Ascending aorta (tissue), 2 donors: ENCODE data around the gene PAGR1. TPM values are rescaled to one million over a fixed set of nuclear protein-coding genes. Genes with fewer than 3 reads are reported as not detected.

Experiments used
- DNase-seq, 2 donors: peaks; one replicate each; pipeline ENCODE4 v3.0.0-alpha.2; 2019; ENCODE audit warnings: low spot score in 2 of 2
- H3K27ac ChIP-seq, 2 donors: fragments of 200-600 bp; sonication (generic); one replicate each; pipeline ENCODE4 v1.5.1; 2016 to 2017; ENCODE audit warnings: mild to moderate bottlenecking in 1 of 2
- H3K27me3 ChIP-seq: fragments of 200-600 bp; sonication (generic); one replicate; pipeline ENCODE4 v1.5.1; 2017
- H3K36me3 ChIP-seq, 2 donors: fragments of 200-600 bp; sonication (generic); one replicate each; pipeline ENCODE4 v1.5.1; 2016
- H3K4me1 ChIP-seq, 2 donors: fragments of 200-600 bp; sonication (generic); one replicate each; pipeline ENCODE4 v1.5.1; 2016 to 2017; ENCODE audit warnings: mild to moderate bottlenecking in 1 of 2
- H3K4me3 ChIP-seq, 2 donors: fragments of 200-600 bp; sonication (generic); one replicate each; pipeline ENCODE4 v1.5.1; 2016 to 2017; ENCODE audit warnings: mild to moderate bottlenecking in 1 of 2
- H3K9me3 ChIP-seq, 2 donors: fragments of 200-600 bp; sonication (generic); one replicate each; pipeline ENCODE4 v1.5.1; 2016
- intact Hi-C: fragments of 100-400 bp; cut with DNase I; formaldehyde crosslinking; loops from one replicate; pipeline ENCODE4 v1.15.1; 2023
- total RNA-seq: library from RNA; depleted of rRNA; stranded (reverse); fragments of >200 nt; gene quantifications from one replicate; pipeline ENCODE4 v1.1.0, GENCODE V29; 2016
- TF ChIP-seq, protein P1 (sequence below), 3 experiments: fragments of 200-600 bp in 2 of 3; fragments of 450-650 bp in 1 of 3; sonication (generic) in 2 of 3; IDR thresholded peaks; one replicate each; pipeline ENCODE4 v1.5.1; 2016 to 2019; ENCODE audit warnings: antibody characterized with exemption in 3 of 3, mild to moderate bottlenecking in 1 of 3, moderate library complexity in 1 of 3

PAGR1 gene
- total RNA-seq, 1 donor from 2014 or later: 54.3 TPM

DNA sequence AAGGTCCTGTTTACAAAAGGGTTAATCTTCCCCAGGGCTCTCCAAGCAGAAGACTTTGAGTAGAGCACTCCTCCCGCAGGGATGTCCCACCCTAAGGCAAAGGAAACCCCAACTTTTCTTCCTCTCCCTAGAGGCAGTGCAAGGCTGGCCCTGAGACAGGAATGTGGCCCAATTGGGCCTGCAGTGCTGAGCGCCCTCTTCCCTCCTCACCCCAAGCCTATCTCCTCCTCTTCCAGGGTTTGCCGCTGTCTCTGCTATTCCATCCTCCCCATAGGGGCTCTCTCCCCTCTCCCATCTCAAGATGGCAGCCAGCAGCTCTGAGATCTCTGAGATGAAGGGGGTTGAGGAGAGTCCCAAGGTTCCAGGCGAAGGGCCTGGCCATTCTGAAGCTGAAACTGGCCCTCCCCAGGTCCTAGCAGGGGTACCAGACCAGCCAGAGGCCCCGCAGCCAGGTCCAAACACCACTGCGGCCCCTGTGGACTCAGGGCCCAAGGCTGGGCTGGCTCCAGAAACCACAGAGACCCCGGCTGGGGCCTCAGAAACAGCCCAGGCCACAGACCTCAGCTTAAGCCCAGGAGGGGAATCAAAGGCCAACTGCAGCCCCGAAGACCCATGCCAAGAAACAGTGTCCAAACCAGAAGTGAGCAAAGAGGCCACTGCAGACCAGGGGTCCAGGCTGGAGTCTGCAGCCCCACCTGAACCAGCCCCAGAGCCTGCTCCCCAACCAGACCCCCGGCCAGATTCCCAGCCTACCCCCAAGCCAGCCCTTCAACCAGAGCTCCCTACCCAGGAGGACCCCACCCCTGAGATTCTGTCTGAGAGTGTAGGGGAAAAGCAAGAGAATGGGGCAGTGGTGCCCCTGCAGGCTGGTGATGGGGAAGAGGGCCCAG is 3.0 kb upstream of the PAGR1 start:
- H3K4me1 ChIP-seq: peaks cover 15 to 64% of the 10 kb centered on the region in 2 donors
- intact Hi-C loops: loop anchor here (10.0 kb wide), 1 partner anchor 562 kb away; the partner anchor contains the start of genes MYL11 and TBC1D10B
- DNase-seq: no peak

DNA sequence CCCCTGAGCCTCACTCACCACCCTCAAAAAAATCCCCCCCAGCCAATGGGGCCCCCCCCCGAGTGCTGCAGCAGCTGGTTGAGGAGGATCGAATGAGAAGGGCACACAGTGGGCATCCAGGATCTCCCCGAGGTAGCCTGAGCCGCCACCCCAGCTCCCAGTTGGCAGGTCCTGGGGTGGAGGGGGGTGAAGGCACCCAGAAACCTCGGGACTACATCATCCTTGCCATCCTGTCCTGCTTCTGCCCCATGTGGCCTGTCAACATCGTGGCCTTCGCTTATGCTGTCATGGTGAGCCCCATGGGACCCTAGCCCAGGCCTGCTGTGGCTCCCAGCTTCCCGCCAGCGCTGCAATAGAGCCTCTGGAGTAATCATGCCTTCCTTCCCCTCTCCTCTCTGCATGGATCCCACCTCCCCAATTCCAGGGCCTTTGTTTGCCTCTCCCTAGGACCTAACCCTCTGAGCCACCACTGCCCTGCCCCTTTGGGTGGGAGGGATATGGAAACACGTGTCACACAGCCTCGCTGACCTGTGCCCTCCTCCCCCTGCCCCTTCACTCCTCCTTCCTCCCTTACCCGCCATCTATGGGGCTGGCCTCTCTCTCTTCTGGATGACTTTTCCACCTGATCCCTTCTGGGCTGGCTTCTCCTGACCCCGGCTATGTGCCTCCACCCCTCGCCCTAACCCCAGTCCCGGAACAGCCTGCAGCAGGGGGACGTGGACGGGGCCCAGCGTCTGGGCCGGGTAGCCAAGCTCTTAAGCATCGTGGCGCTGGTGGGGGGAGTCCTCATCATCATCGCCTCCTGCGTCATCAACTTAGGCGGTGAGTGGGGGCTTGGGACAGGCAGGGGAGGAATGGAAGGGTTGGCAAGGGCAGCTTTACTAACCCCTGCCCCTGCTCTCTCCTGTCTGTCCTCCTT is 2.0 kb upstream of the PAGR1 start:
- Histone ChIP-seq H3K4me3 (peak overlapping the region in 1 of 2 donors; percentile 70), H3K4me1 (peaks cover 10 to 56% of the 10 kb centered on the region in 2 donors), H3K27ac (peak overlapping the region; percentile 88 to 94), H3K9me3 (no peaks in the 10 kb centered on the region), H3K27me3 (no peaks in the 10 kb centered on the region), H3K36me3 (peaks cover 13 to 26% of the 10 kb centered on the region in 2 donors)
- intact Hi-C loops: loop anchor here (10.0 kb wide), 1 partner anchor 561 kb away; the partner anchor contains the start of genes MYL11 and TBC1D10B
- TF ChIP-seq, protein P1, sequence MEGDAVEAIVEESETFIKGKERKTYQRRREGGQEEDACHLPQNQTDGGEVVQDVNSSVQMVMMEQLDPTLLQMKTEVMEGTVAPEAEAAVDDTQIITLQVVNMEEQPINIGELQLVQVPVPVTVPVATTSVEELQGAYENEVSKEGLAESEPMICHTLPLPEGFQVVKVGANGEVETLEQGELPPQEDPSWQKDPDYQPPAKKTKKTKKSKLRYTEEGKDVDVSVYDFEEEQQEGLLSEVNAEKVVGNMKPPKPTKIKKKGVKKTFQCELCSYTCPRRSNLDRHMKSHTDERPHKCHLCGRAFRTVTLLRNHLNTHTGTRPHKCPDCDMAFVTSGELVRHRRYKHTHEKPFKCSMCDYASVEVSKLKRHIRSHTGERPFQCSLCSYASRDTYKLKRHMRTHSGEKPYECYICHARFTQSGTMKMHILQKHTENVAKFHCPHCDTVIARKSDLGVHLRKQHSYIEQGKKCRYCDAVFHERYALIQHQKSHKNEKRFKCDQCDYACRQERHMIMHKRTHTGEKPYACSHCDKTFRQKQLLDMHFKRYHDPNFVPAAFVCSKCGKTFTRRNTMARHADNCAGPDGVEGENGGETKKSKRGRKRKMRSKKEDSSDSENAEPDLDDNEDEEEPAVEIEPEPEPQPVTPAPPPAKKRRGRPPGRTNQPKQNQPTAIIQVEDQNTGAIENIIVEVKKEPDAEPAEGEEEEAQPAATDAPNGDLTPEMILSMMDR (IDR thresholded peaks at IDR 0.05): no peak
- DNase-seq: no peak

More for the DNA sequence above, 3.0 kb upstream of the PAGR1 start:
- Histone ChIP-seq H3K27me3 (no peaks in the 10 kb centered on the region), H3K27ac (peak overlapping the region; percentile 88 to 94), H3K9me3 (no peaks in the 10 kb centered on the region), H3K36me3 (peaks cover 14 to 21% of the 10 kb centered on the region in 2 donors), H3K4me3 (peak overlapping the region; percentile 66 to 70)
- TF ChIP-seq, protein P1 (IDR thresholded peaks at IDR 0.05): no peak

DNA sequence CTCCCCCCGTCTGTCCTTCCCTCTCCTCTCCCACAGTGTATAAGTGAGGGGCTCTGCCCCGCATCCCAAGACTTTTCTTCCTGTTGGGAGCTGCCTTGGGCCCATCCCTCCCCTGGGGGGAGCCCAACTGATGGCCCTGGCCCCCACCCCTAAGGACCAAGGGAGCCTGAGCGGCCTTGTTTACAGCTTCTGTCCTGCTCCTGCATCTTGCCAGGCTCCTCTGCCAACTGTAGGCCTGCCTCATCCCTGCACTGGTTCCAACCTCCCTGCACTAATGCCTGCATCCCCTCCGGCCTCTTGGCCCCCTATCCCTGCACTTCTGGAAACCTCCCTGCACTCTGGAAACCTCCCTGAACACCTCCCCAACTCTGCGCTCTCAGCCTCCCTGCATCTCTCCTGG is 1.4 kb upstream of the PAGR1 start:
- peaks cover 6 to 26% of the 10 kb centered on the region in 2 donors for H3K36me3 ChIP-seq
- intact Hi-C loops: loop anchor here (10.0 kb wide), 1 partner anchor 560 kb away; the partner anchor contains the start of genes MYL11 and TBC1D10B
- H3K4me3 ChIP-seq: peak overlapping the region in 1 of 2 donors; percentile 70
- no peaks in the 10 kb centered on the region for H3K9me3 ChIP-seq
- peak overlapping the region; percentile 88 to 94 for H3K27ac ChIP-seq
- no peaks in the 10 kb centered on the region for H3K27me3 ChIP-seq
- H3K4me1 ChIP-seq: peaks cover 3 to 51% of the 10 kb centered on the region in 2 donors
- TF ChIP-seq, protein P1 (IDR thresholded peaks at IDR 0.05): no peak
- no peak for DNase-seq

DNA sequence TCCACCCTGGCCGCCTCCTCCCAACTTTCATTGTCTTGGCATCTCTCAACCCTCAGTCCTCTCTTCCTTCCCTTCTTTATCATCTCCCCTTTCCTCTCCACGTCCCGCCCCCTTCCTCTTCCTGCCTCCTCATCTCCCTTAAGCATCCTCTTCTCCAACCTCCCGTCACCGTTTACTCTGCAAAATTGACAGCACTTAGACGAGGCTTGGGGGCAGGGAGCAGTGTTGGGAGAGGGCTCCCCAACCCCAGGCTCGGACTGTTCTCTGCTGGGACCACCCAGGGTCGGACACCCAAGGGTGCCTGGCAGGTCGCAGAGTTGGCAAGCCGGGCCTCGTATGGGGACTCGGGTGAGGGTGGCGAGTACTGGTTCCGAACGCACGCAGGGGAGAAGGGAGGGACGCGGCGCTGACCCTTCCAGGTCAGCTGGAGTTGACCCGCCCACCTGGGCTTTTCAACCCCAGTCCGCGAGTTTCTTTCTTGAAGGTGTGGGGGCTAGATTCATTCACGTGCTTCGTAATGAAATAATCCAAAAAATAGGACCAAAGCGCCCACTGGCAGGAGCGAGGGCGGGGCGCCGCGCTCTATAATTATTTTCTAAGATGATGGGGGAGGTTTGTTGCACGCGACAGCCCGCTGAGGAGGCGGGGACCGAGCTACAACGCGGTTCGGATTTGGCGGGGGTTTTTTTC is 775 bp upstream of the PAGR1 start:
- Histone ChIP-seq H3K4me1 (peaks cover 3 to 45% of the 10 kb centered on the region in 2 donors), H3K27ac (peak overlapping the region; percentile 88 to 94), H3K4me3 (peak overlapping the region; percentile 62 to 70), H3K9me3 (no peaks in the 10 kb centered on the region), H3K27me3 (no peaks in the 10 kb centered on the region), H3K36me3 (peaks cover 3 to 20% of the 10 kb centered on the region in 2 donors)
- intact Hi-C loops: loop anchor here (10.0 kb wide), 1 partner anchor 560 kb away; the partner anchor contains the start of genes MYL11 and TBC1D10B
- TF ChIP-seq, protein P1 (IDR thresholded peaks at IDR 0.05): no peak
- DNase-seq: peak in 1 of 2 donors; percentile 75
